Measurements from ENCODE around the gene SLC24A5.

The SLC24A5 gene

DNA sequence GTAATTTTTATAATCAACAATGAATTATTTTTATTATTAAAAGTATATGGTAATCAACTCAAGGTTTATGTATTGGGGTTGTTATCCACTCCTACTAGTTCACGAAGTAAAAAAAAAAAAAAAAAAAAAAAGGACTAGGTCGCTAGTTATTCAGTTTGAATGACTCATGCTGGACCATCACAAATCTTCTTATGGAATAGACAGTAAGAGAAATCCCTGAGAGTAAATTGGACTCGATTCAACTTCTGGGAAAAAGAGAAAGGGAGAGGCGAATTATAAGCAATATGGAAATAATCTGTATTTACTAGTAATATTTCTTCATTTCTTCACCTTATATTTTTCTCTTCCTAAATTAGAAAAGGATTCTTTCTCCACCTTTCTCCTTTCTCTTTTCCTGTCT lies 55.3 kb downstream of the SLC24A5 start:
- Histone ChIP-seq H3K4me2 (ENCODE audit: low read depth, low read length) (no peak overlapping the region), H3K27ac (ENCODE audit: low read length) (no peak overlapping the region), H4K20me1 (ENCODE audit: insufficient read depth, low read length) (no peaks in the 10 kb centered on the region), H3K4me1 (ENCODE audit: low read length) (peaks cover 8% of the 10 kb centered on the region), H3K9me3 (replicated peaks; ENCODE audit: insufficient read depth, low read length) (no peaks in the 10 kb centered on the region), H3K36me3 (replicated peaks; ENCODE audit: insufficient read depth, low read length) (no peaks in the 10 kb centered on the region), H3K27me3 (replicated peaks; ENCODE audit: insufficient read depth, low read length) (no peaks in the 10 kb centered on the region), H3K79me2 (ENCODE audit: low read length) (peaks cover 13% of the 10 kb centered on the region; the same call in 1 of the 2 replicates), H3K4me3 (ENCODE audit: low read length) (no peak overlapping the region), H2AFZ (ENCODE audit: low read length) (no peak overlapping the region), H3K9ac (ENCODE audit: low read length) (no peak overlapping the region), H3F3A (ENCODE audit: insufficient read depth, low read length) (no peaks in the 10 kb centered on the region), H3K9me2 (replicated peaks; ENCODE audit: insufficient read depth, low read length) (no peaks in the 10 kb centered on the region)
- DNase-seq = no peak
- no peak for TF ChIP-seq EZH2phosphoT487 (IDR thresholded peaks at IDR 0.05; ENCODE audit: low read length)
- no peak for TF ChIP-seq EZH2 (optimal IDR thresholded peaks at IDR 0.05; ENCODE audit: low read depth, low read length)
- TF ChIP-seq, protein P1, sequence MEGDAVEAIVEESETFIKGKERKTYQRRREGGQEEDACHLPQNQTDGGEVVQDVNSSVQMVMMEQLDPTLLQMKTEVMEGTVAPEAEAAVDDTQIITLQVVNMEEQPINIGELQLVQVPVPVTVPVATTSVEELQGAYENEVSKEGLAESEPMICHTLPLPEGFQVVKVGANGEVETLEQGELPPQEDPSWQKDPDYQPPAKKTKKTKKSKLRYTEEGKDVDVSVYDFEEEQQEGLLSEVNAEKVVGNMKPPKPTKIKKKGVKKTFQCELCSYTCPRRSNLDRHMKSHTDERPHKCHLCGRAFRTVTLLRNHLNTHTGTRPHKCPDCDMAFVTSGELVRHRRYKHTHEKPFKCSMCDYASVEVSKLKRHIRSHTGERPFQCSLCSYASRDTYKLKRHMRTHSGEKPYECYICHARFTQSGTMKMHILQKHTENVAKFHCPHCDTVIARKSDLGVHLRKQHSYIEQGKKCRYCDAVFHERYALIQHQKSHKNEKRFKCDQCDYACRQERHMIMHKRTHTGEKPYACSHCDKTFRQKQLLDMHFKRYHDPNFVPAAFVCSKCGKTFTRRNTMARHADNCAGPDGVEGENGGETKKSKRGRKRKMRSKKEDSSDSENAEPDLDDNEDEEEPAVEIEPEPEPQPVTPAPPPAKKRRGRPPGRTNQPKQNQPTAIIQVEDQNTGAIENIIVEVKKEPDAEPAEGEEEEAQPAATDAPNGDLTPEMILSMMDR (IDR thresholded peaks at IDR 0.05; ENCODE audit: low read length) = no peak

DNA sequence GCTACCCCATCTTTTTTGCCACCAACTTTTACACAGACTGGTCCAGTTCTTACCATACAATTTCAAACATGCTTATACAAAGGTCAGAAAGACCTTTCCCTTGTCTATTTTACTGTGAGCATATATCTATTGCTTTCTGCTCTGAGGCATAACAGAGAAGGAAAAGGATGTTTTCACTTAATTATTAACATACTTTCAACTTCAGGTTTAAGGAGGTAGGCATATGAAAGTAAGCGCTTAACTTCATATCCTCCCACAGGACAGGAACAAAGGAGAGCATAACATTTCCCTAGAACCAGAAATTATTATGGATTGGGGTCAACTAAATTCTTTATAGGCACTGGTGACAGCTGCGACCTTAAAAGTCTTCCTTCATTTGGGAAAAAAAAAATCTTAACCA lies 56.2 kb downstream of the SLC24A5 start:
- H3K4me3 ChIP-seq (ENCODE audit: low read length) = peak overlapping the region; percentile 59; the same call in 1 of the 2 replicates
- H4K20me1 ChIP-seq (ENCODE audit: insufficient read depth, low read length) = no peaks in the 10 kb centered on the region
- H3K9me2 ChIP-seq (replicated peaks; ENCODE audit: insufficient read depth, low read length) = no peaks in the 10 kb centered on the region
- H3F3A ChIP-seq (ENCODE audit: insufficient read depth, low read length) = no peaks in the 10 kb centered on the region
- H3K9me3 ChIP-seq (replicated peaks; ENCODE audit: insufficient read depth, low read length) = no peaks in the 10 kb centered on the region
- H2AFZ ChIP-seq (ENCODE audit: low read length) = no peak overlapping the region
- no peak for DNase-seq
- peak overlapping the region; percentile 75; the same call in 1 of the 2 replicates for H3K9ac ChIP-seq (ENCODE audit: low read length)
- TF ChIP-seq, protein P1 (IDR thresholded peaks at IDR 0.05; ENCODE audit: low read length) = no peak
- TF ChIP-seq EZH2 (optimal IDR thresholded peaks at IDR 0.05; ENCODE audit: low read depth, low read length) = no peak
- no peak for TF ChIP-seq EZH2phosphoT487 (IDR thresholded peaks at IDR 0.05; ENCODE audit: low read length)
- H3K4me2 ChIP-seq (ENCODE audit: low read depth, low read length) = peak overlapping the region; percentile 52
- no peaks in the 10 kb centered on the region for H3K36me3 ChIP-seq (replicated peaks; ENCODE audit: insufficient read depth, low read length)
- no peak overlapping the region for H3K27ac ChIP-seq (ENCODE audit: low read length)
- H3K79me2 ChIP-seq (ENCODE audit: low read length) = peaks cover 13% of the 10 kb centered on the region; the same call in 1 of the 2 replicates
- peaks cover 8% of the 10 kb centered on the region for H3K4me1 ChIP-seq (ENCODE audit: low read length)
- no peaks in the 10 kb centered on the region for H3K27me3 ChIP-seq (replicated peaks; ENCODE audit: insufficient read depth, low read length)

DNA sequence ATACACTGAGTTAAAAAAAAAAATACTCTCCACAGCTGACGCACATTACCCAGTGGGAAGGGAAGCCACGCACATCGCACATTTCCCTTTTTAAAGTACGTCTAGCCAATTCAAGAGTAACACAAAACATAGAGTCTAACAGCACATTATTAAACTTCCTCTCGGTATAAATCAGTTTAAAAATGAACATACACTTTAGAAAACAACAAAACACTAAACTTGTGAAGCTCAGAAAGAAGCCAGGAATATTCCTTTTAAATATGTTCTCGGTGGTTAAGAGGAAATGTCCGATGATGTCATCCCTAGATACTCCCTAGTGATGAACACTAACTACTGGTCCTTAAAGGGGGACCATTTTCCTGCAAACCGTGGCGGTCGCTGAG lies 56.6 kb downstream of the SLC24A5 start:
- H3K9ac ChIP-seq (ENCODE audit: low read length) = peak overlapping the region; percentile 75
- peak overlapping the region; percentile 59 for H3K4me3 ChIP-seq (ENCODE audit: low read length)
- H3K4me2 ChIP-seq (ENCODE audit: low read depth, low read length) = peak overlapping the region; percentile 52
- H3K4me1 ChIP-seq (ENCODE audit: low read length) = peaks cover 10% of the 10 kb centered on the region
- no peaks in the 10 kb centered on the region for H3K9me2 ChIP-seq (replicated peaks; ENCODE audit: insufficient read depth, low read length)
- H3K36me3 ChIP-seq (replicated peaks; ENCODE audit: insufficient read depth, low read length) = no peaks in the 10 kb centered on the region
- peak; percentile 30 for DNase-seq
- H2AFZ ChIP-seq (ENCODE audit: low read length) = peak overlapping the region; percentile 89
- TF ChIP-seq EZH2phosphoT487 (IDR thresholded peaks at IDR 0.05; ENCODE audit: low read length) (no peak), EZH2 (optimal IDR thresholded peaks at IDR 0.05; ENCODE audit: low read depth, low read length) (no peak)
- TF ChIP-seq, protein P1 (IDR thresholded peaks at IDR 0.05; ENCODE audit: low read length) = no peak
- H3K9me3 ChIP-seq (replicated peaks; ENCODE audit: insufficient read depth, low read length) = no peaks in the 10 kb centered on the region
- peaks cover 13% of the 10 kb centered on the region; the same call in 1 of the 2 replicates for H3K79me2 ChIP-seq (ENCODE audit: low read length)
- no peaks in the 10 kb centered on the region for H3K27me3 ChIP-seq (replicated peaks; ENCODE audit: insufficient read depth, low read length)
- peak overlapping the region; percentile 44; the same call in 1 of the 2 replicates for H3K27ac ChIP-seq (ENCODE audit: low read length)
- H3F3A ChIP-seq (ENCODE audit: insufficient read depth, low read length) = no peaks in the 10 kb centered on the region
- no peaks in the 10 kb centered on the region for H4K20me1 ChIP-seq (ENCODE audit: insufficient read depth, low read length)
